GM12891 (cell line): Measurements from ENCODE around the gene RYR3.

Experiments used
- POLR2A ChIP-seq: IDR thresholded peaks from 2 replicates; pipeline ENCODE4 v1.6.1; 2011; ENCODE audit warnings: low read depth, low read length, control low read depth
- POLR2AphosphoS5 ChIP-seq: IDR thresholded peaks from 2 replicates; pipeline ENCODE4 v1.6.1; 2011; ENCODE audit warnings: low read depth, low read length, control low read depth
- POU2F2 ChIP-seq: IDR thresholded peaks from 2 replicates; pipeline ENCODE4 v1.6.1; 2011; ENCODE audit warnings: low read depth, mild to moderate bottlenecking, control low read depth, low read length, moderate library complexity
- SPI1 ChIP-seq: IDR thresholded peaks from 2 replicates; pipeline ENCODE4 v1.6.1; 2011; ENCODE audit warnings: low read depth, low read length, control low read depth
- TAF1 ChIP-seq: IDR thresholded peaks from 2 replicates; pipeline ENCODE4 v1.6.1; 2011; ENCODE audit warnings: low read depth, low read length, control low read depth

DNA sequence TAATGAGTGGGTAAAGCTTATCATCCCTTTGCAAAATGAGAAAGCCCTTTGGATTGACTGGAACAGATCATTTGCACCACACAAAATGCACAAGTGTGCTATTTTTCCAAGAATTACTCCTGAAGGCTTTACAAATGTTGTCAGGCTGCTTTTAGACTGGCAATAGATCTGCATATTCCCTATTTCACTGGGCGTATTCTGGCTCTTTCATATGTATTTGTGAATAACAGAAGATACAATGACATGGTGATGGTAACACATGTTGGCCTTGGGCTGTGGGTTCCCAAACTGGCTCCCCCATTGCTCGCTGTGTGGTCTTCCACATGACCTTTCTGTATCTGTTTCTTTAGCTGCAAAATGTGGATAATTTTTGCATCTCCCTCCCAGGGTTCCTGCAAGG is 354.2 kb downstream of the RYR3 start:
- TF ChIP-seq POLR2AphosphoS5: no peak
- TF ChIP-seq POLR2A: no peak
- TF ChIP-seq TAF1: no peak
- TF ChIP-seq POU2F2: no peak
- no peak for TF ChIP-seq SPI1
